ENCODE data around the gene CNNM4. TPM values are rescaled to one million over a fixed set of nuclear protein-coding genes. Genes with fewer than 3 reads are reported as not detected.

The CNNM4 gene
- polyA plus RNA-seq, 1 donor from 2014 or later = 7.5 TPM

DNA sequence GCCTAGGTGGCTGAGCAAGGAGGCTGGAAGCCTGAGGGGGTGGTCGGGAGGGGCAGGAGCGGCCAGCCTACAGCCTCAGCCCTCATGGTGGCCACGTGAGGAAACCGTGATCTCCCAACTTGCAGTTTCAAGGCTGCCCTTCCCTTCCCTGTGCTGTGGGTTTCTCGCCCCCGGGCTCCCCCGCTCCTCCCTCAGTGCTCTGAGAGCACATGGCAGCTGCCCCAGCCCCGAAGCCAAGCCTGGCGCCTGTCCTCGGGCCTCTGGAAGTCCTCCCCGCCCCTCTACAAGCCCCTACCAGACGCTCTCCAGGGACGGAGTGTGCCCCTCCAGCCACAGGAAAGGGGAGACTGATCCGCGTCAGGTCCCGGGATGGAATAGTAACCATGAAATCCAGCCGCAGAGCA, 83.7 kb downstream of the CNNM4 start:
- Histone ChIP-seq H3K27ac (ENCODE audit: low read length) (no peak overlapping the region), H3K9ac (ENCODE audit: low read length) (no peak overlapping the region)

GRCh38 chr2:96846825-96847224, 86.1 kb downstream of the CNNM4 start:
- no peak overlapping the region for H3K9ac ChIP-seq (ENCODE audit: low read length)
- H3F3A ChIP-seq (ENCODE audit: insufficient read depth, low read length, poor library complexity, severe bottlenecking) = no peaks in the 10 kb centered on the region
- H3K79me2 ChIP-seq (replicated peaks; ENCODE audit: insufficient read depth, low read length) = no peaks in the 10 kb centered on the region
- H3K9me2 ChIP-seq (ENCODE audit: insufficient read depth, low read length) = no peaks in the 10 kb centered on the region
- no peaks in the 10 kb centered on the region for H4K20me1 ChIP-seq (ENCODE audit: insufficient read depth)
- H3K9me3 ChIP-seq (ENCODE audit: low read length) = no peaks in the 10 kb centered on the region
- H3K4me2 ChIP-seq (ENCODE audit: low read length) = no peak overlapping the region
- no peak overlapping the region for H3K27ac ChIP-seq (ENCODE audit: low read length)
- no peak overlapping the region for H2AFZ ChIP-seq (ENCODE audit: low read depth, low read length)
- H3K36me3 ChIP-seq (ENCODE audit: insufficient read depth, low read length) = peaks cover 8% of the 10 kb centered on the region
- no peak overlapping the region for H3K4me3 ChIP-seq (ENCODE audit: low read length)
- H3K27me3 ChIP-seq (ENCODE audit: insufficient read depth, low read depth, low read length) = no peaks in the 10 kb centered on the region
- TF ChIP-seq TAF1 (IDR thresholded peaks at IDR 0.05; ENCODE audit: low read depth) (no peak), REST (IDR thresholded peaks at IDR 0.05; ENCODE audit: borderline replicate concordance) (no peak), POLR2AphosphoS5 (IDR thresholded peaks at IDR 0.05) (no peak), SMC3 (conservative IDR thresholded peaks at IDR 0.05; ENCODE audit: poor library complexity) (no peak), CTCF (IDR thresholded peaks at IDR 0.05; ENCODE audit: poor library complexity, severe bottlenecking) (no peak), EZH2 (IDR thresholded peaks at IDR 0.05; ENCODE audit: borderline replicate concordance, insufficient read depth, low read length, poor library complexity, severe bottlenecking) (no peak), RAD21 (conservative IDR thresholded peaks at IDR 0.05) (no peak)

More for the DNA sequence above, 83.7 kb downstream of the CNNM4 start:
- Histone ChIP-seq H3K27me3 (ENCODE audit: insufficient read depth, low read depth, low read length) (no peaks in the 10 kb centered on the region), H3K4me3 (ENCODE audit: low read length) (no peak overlapping the region), H3K36me3 (ENCODE audit: insufficient read depth, low read length) (peaks cover 4% of the 10 kb centered on the region), H3K9me3 (ENCODE audit: low read length) (no peaks in the 10 kb centered on the region), H3K79me2 (replicated peaks; ENCODE audit: insufficient read depth, low read length) (no peaks in the 10 kb centered on the region), H3F3A (ENCODE audit: insufficient read depth, low read length, poor library complexity, severe bottlenecking) (no peaks in the 10 kb centered on the region), H3K9me2 (ENCODE audit: insufficient read depth, low read length) (no peaks in the 10 kb centered on the region), H3K4me2 (ENCODE audit: low read length) (no peak overlapping the region), H4K20me1 (ENCODE audit: insufficient read depth) (no peaks in the 10 kb centered on the region), H2AFZ (ENCODE audit: low read depth, low read length) (no peak overlapping the region)
- TF ChIP-seq EP300 (conservative IDR thresholded peaks at IDR 0.05; ENCODE audit: poor library complexity, severe bottlenecking) (no peak), CTCF (IDR thresholded peaks at IDR 0.05; ENCODE audit: poor library complexity, severe bottlenecking) (no peak), MXI1 (conservative IDR thresholded peaks at IDR 0.05; ENCODE audit: poor library complexity, severe bottlenecking) (no peak), TAF1 (IDR thresholded peaks at IDR 0.05; ENCODE audit: low read depth) (no peak), REST (IDR thresholded peaks at IDR 0.05; ENCODE audit: borderline replicate concordance) (no peak), RAD21 (conservative IDR thresholded peaks at IDR 0.05) (no peak), SMC3 (conservative IDR thresholded peaks at IDR 0.05; ENCODE audit: poor library complexity) (no peak), POLR2AphosphoS5 (IDR thresholded peaks at IDR 0.05) (no peak), EZH2 (IDR thresholded peaks at IDR 0.05; ENCODE audit: borderline replicate concordance, insufficient read depth, low read length, poor library complexity, severe bottlenecking) (no peak)
